Measurements from ENCODE around the gene DMRT1. TPM values are rescaled to one million over a fixed set of nuclear protein-coding genes. Genes with fewer than 3 reads are reported as not detected.

Gene DMRT1
- total RNA-seq, 1 donor from 2014 or later = 0.09 TPM

DNA sequence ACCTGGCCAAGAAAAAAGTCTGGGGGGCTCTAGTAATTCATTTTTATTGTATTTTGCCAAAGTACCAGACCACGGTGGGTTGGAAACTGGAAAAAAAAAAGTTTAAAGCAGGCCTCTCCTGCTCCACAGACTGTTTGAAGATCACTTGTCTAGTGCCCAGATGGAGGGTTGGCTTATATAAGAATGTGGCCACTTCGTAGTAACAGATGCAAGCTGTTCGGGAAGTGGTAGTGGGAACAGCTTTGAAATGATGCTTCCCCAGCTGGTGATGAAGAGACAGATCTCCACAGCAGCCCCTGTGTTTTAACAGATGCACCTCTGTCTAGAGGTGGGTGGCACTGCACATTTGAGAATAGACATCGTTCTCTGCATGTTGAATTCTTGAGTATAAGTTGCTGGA is 80.7 kb downstream of the DMRT1 start:
- no peak overlapping the region for H3K27ac Mint-ChIP-seq
- no peaks in the 10 kb centered on the region for H3F3A ChIP-seq (ENCODE audit: low read depth)
- H3K4me3 ChIP-seq = no peak overlapping the region
- no peaks in the 10 kb centered on the region for H3K36me3 ChIP-seq
- H3K36me3 Mint-ChIP-seq = no peaks in the 10 kb centered on the region
- DNase-seq (ENCODE audit: low spot score) = no peak
- H3K4me1 Mint-ChIP-seq = peaks cover 4% of the 10 kb centered on the region
- TF ChIP-seq EZH2 (IDR thresholded peaks at IDR 0.05) = no peak
- no peaks in the 10 kb centered on the region for H3K27me3 ChIP-seq
- H3K4me1 ChIP-seq = no peaks in the 10 kb centered on the region
- no peak overlapping the region for H2AFZ ChIP-seq (replicated peaks)
- H3K4me3 Mint-ChIP-seq = no peak overlapping the region
- H3K9me3 ChIP-seq (ENCODE audit: low read depth) = no peaks in the 10 kb centered on the region
- H4K20me1 ChIP-seq (ENCODE audit: low read depth) = no peaks in the 10 kb centered on the region
- H3K9me3 Mint-ChIP-seq = no peaks in the 10 kb centered on the region
- no peak overlapping the region for H3K4me2 ChIP-seq
- H3K27ac ChIP-seq = no peak overlapping the region
- H3K79me2 ChIP-seq (ENCODE audit: low read depth) = no peaks in the 10 kb centered on the region
- no peak overlapping the region for H3K9ac ChIP-seq
- peaks cover 3% of the 10 kb centered on the region for H3K27me3 Mint-ChIP-seq (ENCODE audit: insufficient read depth, low read depth)

GRCh38 chr9:922731-923130 is 81.2 kb downstream of the DMRT1 start:
- peaks cover 3% of the 10 kb centered on the region for H3K27me3 Mint-ChIP-seq (ENCODE audit: insufficient read depth, low read depth)
- H4K20me1 ChIP-seq (ENCODE audit: low read depth) = no peaks in the 10 kb centered on the region
- no peak for DNase-seq (ENCODE audit: low spot score)

GRCh38 chr9:926976-927375 is 85.5 kb downstream of the DMRT1 start:
- H3K9me3 Mint-ChIP-seq = no peaks in the 10 kb centered on the region
- DNase-seq (ENCODE audit: low spot score) = no peak
- Histone ChIP-seq H3K4me1 (no peaks in the 10 kb centered on the region), H3K27me3 (no peaks in the 10 kb centered on the region), H3K4me2 (no peak overlapping the region), H3K9me3 (ENCODE audit: low read depth) (no peaks in the 10 kb centered on the region), H2AFZ (replicated peaks) (no peak overlapping the region), H3K79me2 (ENCODE audit: low read depth) (no peaks in the 10 kb centered on the region), H3K27ac (no peak overlapping the region), H3K36me3 (no peaks in the 10 kb centered on the region), H4K20me1 (ENCODE audit: low read depth) (no peaks in the 10 kb centered on the region), H3K4me3 (no peak overlapping the region), H3K9ac (no peak overlapping the region), H3F3A (ENCODE audit: low read depth) (no peaks in the 10 kb centered on the region)
- H3K27ac Mint-ChIP-seq = no peak overlapping the region
- H3K36me3 Mint-ChIP-seq = no peaks in the 10 kb centered on the region
- H3K4me1 Mint-ChIP-seq = no peaks in the 10 kb centered on the region
- H3K4me3 Mint-ChIP-seq = no peak overlapping the region
- H3K27me3 Mint-ChIP-seq (ENCODE audit: insufficient read depth, low read depth) = peaks cover 9% of the 10 kb centered on the region
- no peak for TF ChIP-seq EZH2phosphoT487 (IDR thresholded peaks at IDR 0.05)
- TF ChIP-seq CTCF (IDR thresholded peaks at IDR 0.05) = no peak
- TF ChIP-seq EZH2 (IDR thresholded peaks at IDR 0.05) = no peak

More at GRCh38 chr9:922731-923130, 81.2 kb downstream of the DMRT1 start:
- H3K4me2 ChIP-seq = no peak overlapping the region
- H3K27ac Mint-ChIP-seq = no peak overlapping the region
- no peaks in the 10 kb centered on the region for H3F3A ChIP-seq (ENCODE audit: low read depth)
- H2AFZ ChIP-seq (replicated peaks) = no peak overlapping the region
- no peaks in the 10 kb centered on the region for H3K9me3 ChIP-seq (ENCODE audit: low read depth)
- no peaks in the 10 kb centered on the region for H3K27me3 ChIP-seq
- no peaks in the 10 kb centered on the region for H3K4me1 Mint-ChIP-seq
- no peaks in the 10 kb centered on the region for H3K4me1 ChIP-seq
- no peak overlapping the region for H3K9ac ChIP-seq
- no peak overlapping the region for H3K27ac ChIP-seq
- no peak overlapping the region for H3K4me3 Mint-ChIP-seq
- H3K4me3 ChIP-seq = no peak overlapping the region
- no peaks in the 10 kb centered on the region for H3K79me2 ChIP-seq (ENCODE audit: low read depth)
- no peaks in the 10 kb centered on the region for H3K9me3 Mint-ChIP-seq
- no peaks in the 10 kb centered on the region for H3K36me3 ChIP-seq
- TF ChIP-seq CTCF (IDR thresholded peaks at IDR 0.05) (no peak), EZH2 (IDR thresholded peaks at IDR 0.05) (no peak), EZH2phosphoT487 (IDR thresholded peaks at IDR 0.05) (no peak)
- H3K36me3 Mint-ChIP-seq = no peaks in the 10 kb centered on the region

- H3K4me1 ChIP-seq = no peaks in the 10 kb centered on the region
- no peak overlapping the region for H3K27ac ChIP-seq
- H3K36me3 ChIP-seq = no peaks in the 10 kb centered on the region
- no peak for TF ChIP-seq EZH2 (IDR thresholded peaks at IDR 0.05)
- TF ChIP-seq CTCF (IDR thresholded peaks at IDR 0.05) = peak; percentile 58
- no peak overlapping the region for H3K9ac ChIP-seq
- no peak overlapping the region for H3K4me2 ChIP-seq
- H3K27me3 ChIP-seq = no peaks in the 10 kb centered on the region
- DNase-seq (ENCODE audit: low spot score) = peak; percentile 43
- no peaks in the 10 kb centered on the region for H3K9me3 ChIP-seq (ENCODE audit: low read depth)
- H4K20me1 ChIP-seq (ENCODE audit: low read depth) = no peaks in the 10 kb centered on the region
- no peak overlapping the region for H3K4me3 Mint-ChIP-seq
- no peak overlapping the region for H3K4me3 ChIP-seq
- H3F3A ChIP-seq (ENCODE audit: low read depth) = no peaks in the 10 kb centered on the region
- no peak overlapping the region for H3K27ac Mint-ChIP-seq
- H3K27me3 Mint-ChIP-seq (ENCODE audit: insufficient read depth, low read depth) = peaks cover 6% of the 10 kb centered on the region
- H3K36me3 Mint-ChIP-seq = no peaks in the 10 kb centered on the region
- no peaks in the 10 kb centered on the region for H3K79me2 ChIP-seq (ENCODE audit: low read depth)
- H3K9me3 Mint-ChIP-seq = no peaks in the 10 kb centered on the region
- H3K4me1 Mint-ChIP-seq = no peaks in the 10 kb centered on the region
- H2AFZ ChIP-seq (replicated peaks) = no peak overlapping the region
Measured at GRCh38 chr9:928363-929042, 87.0 kb downstream of the DMRT1 start.

Data from neural progenitor cell (in vitro differentiated cells).